NCI-H69 (cell line): ENCODE data around the gene PNISR.

Source experiments
- DNase-seq: peaks from one replicate; lab custom pipeline; 2025; lab: John Stamatoyannopoulos, UW

The PNISR gene

DNA sequence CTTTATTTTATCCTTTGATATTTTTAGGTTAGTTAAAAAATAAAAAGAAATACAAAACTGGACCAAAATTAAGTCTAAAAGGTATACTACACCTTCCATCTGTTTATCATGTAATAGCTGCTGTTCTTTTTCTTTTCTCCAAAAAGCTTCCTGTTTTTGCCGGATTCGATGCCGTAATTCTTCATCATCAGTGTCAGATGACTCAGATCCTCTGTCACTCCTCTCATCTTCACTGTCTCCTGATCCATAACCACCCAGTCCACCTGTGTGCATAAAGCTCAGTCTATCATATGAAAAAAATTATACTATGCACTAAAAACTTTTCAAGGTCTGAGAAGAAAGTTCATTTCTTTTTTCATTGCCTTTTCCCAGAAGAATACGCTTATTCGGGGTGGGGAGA is 22.7 kb downstream of the PNISR start:
- no peak for DNase-seq

DNA sequence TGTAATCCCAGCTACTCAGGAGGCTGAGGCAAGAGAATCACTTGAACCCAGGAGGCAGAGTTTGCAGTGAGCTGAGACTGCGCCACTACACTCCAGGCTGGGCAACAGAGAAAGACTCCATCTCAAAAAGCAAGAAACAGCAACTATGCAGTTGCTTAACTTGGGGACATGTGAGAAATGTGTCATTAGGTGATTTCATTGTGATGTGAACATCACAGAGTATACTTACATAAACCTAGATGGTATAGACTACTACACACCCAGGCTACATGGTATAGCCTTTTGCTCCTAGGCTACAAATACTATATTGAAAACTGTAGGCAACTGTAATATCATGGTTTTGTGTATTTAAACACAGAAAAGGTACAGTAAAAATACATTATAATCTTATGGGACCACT is 27.8 kb downstream of the PNISR start:
- no peak for DNase-seq

DNA sequence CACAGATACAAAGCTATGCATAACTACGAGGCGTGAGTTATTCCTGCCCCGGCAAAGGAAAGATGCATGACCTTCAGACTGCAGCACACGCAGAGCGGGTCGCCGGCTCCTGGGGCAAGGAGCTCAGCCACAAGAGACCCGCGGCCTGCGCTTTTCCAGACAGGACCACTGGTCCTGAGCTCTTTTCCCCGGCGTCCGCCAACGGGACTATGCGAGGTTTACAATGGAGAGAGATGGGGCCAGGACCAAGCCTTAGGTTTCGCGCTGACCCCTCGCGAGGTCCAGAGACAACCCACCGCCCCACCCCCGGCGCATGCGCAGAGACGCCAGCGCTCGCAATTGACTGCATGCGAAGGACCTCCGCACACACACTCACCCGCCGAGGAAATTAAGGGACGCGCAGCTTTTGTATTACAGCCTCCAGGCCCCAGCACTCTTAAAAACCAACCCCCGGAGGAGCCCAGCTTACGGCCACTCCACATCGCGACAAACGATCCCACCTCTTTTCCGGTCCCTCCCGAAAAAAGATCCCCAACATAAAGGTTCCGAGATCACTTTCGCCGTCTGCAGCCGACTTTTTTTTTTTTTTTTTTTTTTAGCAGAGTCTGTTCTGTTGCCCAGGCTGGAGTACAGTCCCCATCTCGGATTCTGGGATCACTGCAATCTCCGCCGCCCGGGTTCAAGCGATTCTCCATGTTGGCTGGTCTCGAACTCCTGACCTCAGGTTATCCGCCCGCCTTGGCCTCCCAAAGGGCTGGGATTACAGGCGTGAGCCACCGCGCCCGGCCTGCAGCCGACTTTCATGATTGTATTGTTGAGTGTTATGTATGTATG is 31.2 kb downstream of the PNISR start, which contains the start of gene COQ3:
COQ3 (minus strand) TSS at position 498 of the 834 bp plus-strand sequence; CDS start at position 482, 16 bp downstream.
- peak; percentile 92 for DNase-seq

DNA sequence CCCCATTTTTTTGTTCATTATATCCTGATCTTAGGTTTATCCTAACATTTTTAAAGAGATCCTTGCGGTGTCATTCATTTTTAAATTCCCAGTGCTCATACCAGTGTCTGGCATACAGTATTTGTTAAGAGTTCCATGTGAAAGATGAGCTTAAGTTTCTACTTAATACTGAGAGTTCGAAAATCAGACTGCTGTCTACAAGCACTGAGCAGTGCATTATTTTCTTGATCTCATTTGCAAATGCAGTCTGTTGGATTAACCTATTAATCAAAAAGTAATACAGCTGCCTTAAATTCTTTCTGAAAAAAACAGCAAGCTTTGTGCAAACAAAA is 31.8 kb downstream of the PNISR start:
- no peak for DNase-seq

DNA sequence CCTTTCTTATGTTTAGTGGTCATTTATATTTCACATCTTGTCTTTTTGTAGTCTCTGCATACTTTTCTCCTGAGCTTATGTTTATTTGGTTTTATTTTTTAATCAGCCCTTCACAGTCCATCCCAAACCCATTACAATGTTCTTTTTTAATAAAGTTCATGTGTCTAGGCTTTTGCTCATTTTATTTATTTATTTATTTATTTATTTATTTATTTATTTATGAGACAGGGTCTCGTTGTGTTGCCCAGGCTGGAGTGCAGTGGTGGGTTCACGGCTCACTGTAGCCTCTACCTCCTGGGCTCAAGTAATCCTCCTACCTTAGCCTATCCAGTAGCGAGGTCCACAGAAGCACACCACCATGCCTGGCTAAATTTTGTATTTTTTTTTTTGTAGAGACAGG is 34.2 kb downstream of the PNISR start:
- no peak for DNase-seq

- DNase-seq, result no peak
These were observed 40.6 kb downstream of the PNISR start for GRCh38 chr6:99384507-99384906.

GRCh38 chr6:99378636-99379035 is 46.5 kb downstream of the PNISR start:
- DNase-seq, result no peak

DNA sequence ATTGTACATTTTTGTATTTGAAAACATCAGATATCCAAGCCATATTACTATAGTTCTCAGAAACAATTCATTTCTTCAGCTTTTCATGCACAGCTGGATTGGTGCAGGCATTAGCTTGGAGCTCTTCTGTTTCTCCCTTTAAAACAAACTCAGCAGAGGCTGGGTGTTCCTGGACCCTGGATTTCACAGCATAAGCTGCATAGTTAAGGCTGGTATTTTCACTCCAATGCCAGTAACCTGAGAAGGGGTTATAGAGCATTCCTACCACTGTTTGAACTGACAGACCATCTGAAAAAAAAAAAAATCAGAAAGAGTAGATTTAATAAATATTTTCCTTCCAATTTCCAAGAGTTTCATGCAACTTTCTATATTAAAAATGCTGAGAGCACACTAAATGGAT is 55.6 kb downstream of the PNISR start:
- no peak for DNase-seq

- no peak for DNase-seq
These were observed 58.3 kb downstream of the PNISR start for GRCh38 chr6:99366852-99367251.

DNA sequence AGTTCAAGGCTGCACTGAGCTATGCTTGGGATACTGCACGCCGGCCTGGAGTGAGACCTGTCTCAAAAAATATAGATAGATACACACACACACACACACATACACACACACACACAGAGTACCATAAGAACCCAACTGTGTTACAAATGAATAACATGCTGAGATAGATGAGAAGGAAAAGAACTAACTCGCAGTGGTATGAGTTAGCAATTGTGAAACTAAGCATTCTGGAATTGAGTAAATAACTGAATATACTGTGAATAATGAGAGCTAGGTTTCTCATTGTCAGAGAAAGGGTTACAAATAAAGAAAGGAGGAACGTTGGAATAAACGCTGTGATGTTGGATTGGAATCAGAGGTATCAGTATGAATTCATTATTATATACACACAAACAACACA is 61.1 kb downstream of the PNISR start:
- no peak for DNase-seq

DNA sequence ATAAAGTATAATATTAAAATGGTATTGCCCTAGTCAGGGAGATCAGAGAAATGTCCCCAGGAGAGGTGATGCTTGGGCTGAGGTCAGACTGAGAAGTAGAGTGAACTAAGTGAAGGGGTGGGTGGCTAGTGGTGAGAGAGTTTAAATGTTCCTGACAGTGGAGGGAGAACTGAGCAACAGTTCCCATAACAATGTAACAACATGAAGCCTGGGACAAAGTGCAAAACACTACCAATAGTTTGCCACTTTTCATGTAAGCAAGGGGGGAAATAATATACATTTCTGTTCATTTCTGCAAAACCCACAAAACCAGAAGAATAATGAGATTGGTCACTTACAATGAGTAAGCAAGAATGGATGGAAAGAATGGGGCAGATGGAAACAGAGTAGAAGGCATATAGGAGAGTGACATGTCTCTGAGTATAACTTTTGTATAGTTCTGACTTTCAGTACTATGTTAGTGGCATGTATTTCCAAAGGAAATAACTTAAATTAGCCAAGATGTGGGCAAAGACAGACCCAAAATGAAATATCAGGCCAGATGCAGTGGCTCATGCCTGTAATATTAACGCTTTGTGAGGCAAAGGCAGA is 62.3 kb downstream of the PNISR start:
- DNase-seq, result no peak

GRCh38 chr6:99359800-99360199 is 65.3 kb downstream of the PNISR start:
- no peak for DNase-seq

GRCh38 chr6:99356641-99357040 is 68.5 kb downstream of the PNISR start:
- DNase-seq, result no peak

DNA sequence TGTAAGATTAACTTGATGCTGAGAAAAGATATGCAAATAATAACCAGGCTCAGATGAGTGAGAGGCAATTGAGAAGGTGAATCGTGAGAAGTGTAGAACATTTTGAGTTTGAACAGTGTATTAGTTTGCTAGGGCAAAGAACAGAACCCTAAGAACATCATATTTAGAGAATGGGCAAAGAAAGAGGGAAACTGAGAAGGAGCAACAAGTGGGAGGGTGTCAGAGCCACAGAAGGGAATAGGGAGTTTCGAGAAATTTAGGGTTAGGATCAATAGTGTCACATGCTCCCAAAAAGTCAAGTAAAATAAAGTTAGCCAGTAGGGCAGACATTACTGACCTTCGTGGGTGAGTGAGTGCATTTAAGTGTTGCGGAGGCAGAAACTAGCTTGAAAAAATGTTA is 70.1 kb downstream of the PNISR start:
- no peak for DNase-seq

DNA sequence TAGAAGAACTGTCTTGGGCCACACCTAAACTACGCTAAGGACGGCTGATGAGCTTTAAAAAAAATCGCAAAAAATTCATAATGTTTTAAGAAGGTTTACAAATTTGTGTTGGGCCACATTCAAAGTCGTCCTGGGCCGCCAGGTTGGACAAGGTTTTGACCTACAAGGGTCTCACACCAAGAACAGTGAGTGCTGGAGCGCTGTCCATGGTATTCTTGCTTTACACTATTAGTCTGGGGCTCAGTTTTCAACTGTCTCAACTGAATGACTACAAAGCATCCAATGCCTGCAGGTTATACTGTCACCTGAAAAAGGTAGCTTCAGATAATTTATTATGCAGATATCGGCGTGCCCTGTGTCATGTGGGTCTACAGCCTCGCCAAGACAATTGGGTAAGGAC is 72.0 kb downstream of the PNISR start:
- no peak for DNase-seq

GRCh38 chr6:99350573-99350972 is 74.5 kb downstream of the PNISR start:
- DNase-seq, result peak; percentile 63

DNA sequence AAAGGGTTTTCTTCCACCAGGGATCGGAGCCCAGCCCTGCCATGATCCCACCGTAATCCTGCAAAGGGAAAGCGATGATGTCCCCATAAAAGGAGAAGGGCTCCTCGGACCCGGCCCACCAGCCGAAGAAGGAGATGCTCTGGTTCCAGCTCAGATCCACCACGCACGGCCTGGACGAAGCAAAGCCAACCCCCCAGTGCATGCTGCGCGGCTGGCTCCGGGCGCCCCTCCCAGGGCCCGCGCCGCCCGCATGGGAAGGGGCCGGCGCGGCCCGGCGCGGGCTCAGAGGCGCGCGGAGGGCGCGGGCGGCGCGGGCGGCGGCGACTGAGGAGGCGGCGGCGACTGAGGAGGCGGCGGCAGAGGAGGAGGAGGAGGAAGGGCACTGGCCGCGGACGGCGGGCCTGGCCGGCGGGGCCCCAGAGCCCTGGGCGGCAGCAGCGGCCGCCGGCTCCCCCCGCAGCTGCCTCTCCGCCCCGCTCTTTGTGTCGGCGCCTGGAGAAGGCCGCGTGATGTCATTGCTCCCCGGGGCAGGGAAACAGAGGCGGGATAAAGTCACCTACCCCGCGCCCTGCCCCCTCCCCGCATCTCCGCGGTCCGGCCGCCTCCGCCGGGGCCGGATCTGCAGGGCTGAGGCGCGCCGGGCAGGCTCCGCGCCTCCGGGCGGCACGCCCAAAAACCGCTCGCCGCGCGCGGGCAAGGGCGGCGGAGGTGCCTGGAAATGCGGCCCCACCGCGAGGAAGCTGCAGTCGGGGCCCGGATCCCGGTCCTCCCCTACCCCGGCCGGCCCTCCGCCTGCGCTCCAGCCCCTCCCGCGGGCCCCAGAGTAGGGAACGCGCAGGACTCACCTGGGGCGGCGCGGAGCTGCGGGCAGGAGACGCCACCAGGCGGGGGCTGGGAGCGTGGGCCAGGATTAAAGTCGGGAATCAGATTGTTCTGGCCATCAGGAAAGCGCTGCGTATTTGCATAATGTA is 75.7 kb downstream of the PNISR start, which contains the start of gene FAXC:
FAXC (minus strand) TSS at position 504 of the 971 bp plus-strand sequence; CDS start at position 202, 302 bp downstream.
- peak; percentile 92 for DNase-seq

- DNase-seq, result peak; percentile 74
These were observed 76.6 kb downstream of the PNISR start for GRCh38 chr6:99348288-99349170.
